Fibroblast of the aortic adventitia (primary cell): ENCODE measurements around the gene MZF1. TPM values are rescaled to one million over a fixed set of nuclear protein-coding genes. Genes with fewer than 3 reads are reported as not detected.
"Not testable (repeated sequence)": the region's sequence is repeated elsewhere in the genome, so short reads cannot be mapped to it uniquely, and the experiment has no call there.

Experiments
- DNase-seq: peaks from one replicate; pipeline ENCODE4 v3.0.0-alpha.2; 2010; ENCODE audit warnings: low read depth
- H3K4me3 ChIP-seq: 2 replicates; pipeline ENCODE4 v1.5.1; 2011; ENCODE audit warnings: low read depth, mild to moderate bottlenecking, control low read depth, low read length, moderate library complexity
- total RNA-seq: library from RNA; depleted of rRNA; stranded (reverse); fragments of >200 nt; gene quantifications from 2 replicates; pipeline ENCODE4 v1.2.3, GENCODE V29; 2012; ENCODE audit warnings: low replicate concordance
- TF ChIP-seq, protein P1 (sequence below): IDR thresholded peaks from 2 replicates; pipeline ENCODE4 v1.5.1; 2011; ENCODE audit warnings: mild to moderate bottlenecking, low read length, control low read depth, inconsistent platforms; ENCODE audit not compliant: insufficient read depth

MZF1 gene
- 15.5 and 21.1 TPM in 2 replicates for total RNA-seq

DNA sequence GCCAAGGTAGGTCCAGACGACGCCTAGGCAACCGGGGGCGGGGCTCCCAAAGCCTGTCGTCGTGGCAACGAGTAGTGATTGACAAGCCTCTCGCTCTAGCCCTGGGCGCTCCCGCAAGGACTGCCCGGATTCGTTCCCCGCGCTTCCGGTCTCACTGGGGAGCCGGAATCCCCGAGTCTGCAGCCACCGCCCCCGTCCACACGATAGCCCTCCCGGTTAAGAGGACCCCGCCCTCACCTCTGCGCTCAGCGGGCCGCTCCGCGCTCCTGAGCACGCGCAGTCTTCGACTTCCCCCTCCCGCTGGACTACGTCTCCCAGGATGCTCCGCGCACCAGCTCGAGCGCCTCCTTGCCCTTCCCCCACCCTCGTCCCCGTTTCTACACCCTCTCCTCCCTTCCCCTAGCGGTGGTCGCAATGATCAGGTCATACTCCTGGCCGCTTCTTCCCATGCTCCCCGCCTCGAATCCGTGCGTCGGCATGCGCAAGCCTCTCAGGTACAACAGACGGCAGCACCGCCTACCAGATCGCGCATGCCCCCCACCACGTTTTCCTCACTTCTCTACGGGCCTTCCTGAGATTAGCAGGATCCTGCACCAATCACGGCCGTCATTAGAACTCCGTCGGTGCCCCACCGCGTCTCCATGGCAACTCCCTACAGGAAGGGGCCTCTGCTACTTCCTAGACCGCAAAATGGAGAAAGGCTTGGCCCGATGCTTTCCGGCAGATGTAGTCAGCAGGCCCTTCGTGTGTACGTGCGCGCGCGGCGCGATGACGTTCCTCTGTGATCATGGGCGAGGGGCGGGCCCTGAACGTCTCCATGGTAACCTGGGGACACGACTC is at the start of gene MZF1:
MZF1 (minus strand) TSS at position 518 of the 840 bp plus-strand sequence. CDS start 1,946 bp downstream, outside the sequence.
- peak within 1 kb of the TSS; percentile 92 for H3K4me3 ChIP-seq
- TF ChIP-seq, protein P1, sequence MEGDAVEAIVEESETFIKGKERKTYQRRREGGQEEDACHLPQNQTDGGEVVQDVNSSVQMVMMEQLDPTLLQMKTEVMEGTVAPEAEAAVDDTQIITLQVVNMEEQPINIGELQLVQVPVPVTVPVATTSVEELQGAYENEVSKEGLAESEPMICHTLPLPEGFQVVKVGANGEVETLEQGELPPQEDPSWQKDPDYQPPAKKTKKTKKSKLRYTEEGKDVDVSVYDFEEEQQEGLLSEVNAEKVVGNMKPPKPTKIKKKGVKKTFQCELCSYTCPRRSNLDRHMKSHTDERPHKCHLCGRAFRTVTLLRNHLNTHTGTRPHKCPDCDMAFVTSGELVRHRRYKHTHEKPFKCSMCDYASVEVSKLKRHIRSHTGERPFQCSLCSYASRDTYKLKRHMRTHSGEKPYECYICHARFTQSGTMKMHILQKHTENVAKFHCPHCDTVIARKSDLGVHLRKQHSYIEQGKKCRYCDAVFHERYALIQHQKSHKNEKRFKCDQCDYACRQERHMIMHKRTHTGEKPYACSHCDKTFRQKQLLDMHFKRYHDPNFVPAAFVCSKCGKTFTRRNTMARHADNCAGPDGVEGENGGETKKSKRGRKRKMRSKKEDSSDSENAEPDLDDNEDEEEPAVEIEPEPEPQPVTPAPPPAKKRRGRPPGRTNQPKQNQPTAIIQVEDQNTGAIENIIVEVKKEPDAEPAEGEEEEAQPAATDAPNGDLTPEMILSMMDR: peak; percentile 32
- DNase-seq: peak; percentile 100

DNA sequence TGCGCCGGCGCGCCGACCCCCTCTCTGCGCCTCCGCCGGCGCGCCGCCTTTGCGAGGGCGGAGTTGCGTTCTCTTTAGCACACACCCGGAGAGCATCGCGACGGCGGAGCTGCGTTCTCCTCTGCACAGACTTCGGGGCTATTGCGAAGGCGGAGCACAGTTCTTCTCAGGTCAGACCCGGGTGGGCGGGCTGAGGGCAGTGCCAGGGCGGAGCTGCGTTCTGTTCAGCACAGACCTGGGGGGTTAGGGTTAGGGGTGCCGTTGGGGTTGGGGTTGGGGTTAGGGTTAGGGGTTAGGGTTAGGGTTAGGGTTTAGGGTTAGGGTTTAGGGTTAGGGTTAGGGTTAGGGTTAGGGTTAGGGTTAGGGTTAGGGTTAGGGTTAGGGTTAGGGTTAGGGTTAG is 34.1 kb upstream of the MZF1 start:
- not testable (repeated sequence) for DNase-seq, H3K4me3 ChIP-seq

DNA sequence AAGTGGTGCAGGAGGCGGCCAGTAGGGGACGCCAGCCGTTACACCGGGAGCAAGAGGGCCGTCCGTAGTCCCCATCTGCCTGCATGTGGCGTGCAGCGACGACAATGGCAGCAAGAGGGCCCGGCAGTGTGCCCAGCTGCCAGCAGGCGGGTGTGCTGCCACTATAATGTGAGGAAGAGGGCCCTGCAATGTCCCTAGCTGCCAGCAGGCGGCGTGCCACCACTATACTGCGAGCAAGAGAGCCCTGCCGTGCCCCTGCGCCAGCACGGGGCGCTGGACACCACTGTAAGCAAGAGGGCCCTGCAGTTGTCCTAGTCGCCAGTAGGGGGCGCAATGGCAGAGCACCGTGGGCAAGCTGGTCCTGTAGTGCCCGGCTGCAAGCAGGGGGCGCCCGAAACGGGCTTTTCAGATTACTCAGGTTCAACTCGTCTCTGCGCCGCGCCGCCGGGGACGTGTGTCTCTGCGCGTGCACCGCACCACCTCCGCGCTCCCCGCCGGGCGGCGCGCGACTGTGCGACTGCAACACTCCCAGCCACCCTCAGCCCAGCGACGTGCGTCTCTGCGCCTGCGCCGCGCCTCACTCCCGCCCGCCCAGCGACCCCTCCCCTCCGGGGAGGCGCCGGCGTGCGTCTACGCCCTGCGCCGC is 33.2 kb upstream of the MZF1 start:
- DNase-seq, H3K4me3 ChIP-seq: not testable (repeated sequence)

DNA sequence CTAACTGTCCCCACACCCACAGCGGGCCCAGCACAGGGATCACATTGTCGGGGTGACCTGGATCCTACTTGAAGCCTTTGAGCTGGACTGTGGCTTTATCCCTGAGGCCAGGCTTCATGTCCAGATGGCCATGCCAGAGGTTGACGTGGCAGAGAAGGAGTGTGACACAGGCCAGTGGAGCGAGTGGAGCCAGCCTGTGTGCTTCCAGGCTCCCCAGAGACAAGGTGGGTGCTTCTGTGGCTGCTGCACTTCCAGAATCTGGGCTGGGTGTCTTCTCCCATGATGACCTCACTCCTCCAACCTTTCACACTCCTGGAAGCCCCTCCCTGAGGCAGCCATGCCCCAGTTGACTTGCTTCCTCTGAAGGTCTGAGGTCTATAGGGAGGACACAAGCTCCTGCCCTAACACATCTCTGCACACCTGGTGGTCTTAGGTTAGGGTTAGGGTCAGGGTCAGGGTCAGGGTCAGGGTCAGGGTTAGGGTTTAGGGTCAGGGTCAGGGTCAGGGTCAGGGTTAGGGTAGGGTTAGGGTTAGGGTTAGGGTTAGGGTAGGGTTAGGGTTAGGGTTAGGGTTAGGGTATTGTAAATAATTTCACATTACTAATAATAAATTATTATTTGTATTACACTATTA is 13.1 kb upstream of the MZF1 start:
- TF ChIP-seq, protein P1: no peak
- no peak for DNase-seq
- H3K4me3 ChIP-seq: no peak overlapping the region

DNA sequence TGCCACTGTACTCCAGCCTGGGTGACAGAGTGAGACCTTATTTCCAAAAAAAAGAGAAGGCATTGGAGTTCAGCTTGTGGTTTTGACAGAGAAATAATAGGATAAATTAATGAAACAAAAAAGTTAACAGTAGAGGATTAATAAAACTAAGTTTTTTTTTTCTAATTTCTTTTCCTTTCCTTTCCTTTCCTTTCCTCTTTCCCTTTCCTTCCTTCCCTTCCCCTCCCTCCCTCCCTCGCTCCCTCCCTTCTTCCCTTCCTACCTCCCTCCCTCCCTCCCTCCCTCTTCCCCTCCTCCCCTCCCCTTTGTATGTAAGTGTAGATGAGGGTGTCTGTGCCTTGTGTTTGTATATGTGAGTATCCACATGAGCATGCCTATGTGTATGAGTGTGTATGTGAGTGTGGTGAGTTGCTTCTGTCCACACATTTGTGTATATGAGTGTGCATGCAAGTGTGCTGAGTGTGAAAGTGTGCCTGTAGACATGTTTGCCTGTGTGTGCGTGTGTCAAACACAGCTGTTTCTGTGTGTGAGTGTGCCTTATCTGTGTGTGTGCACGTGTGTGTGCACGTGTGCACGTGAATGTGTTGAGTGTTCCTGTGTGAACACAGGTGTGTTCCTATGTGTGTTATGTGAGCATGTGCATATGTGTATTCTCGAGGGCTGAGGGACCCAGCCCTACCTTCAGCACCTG is 12.5 kb upstream of the MZF1 start:
- H3K4me3 ChIP-seq: no peak overlapping the region
- TF ChIP-seq, protein P1: no peak
- no peak for DNase-seq

DNA sequence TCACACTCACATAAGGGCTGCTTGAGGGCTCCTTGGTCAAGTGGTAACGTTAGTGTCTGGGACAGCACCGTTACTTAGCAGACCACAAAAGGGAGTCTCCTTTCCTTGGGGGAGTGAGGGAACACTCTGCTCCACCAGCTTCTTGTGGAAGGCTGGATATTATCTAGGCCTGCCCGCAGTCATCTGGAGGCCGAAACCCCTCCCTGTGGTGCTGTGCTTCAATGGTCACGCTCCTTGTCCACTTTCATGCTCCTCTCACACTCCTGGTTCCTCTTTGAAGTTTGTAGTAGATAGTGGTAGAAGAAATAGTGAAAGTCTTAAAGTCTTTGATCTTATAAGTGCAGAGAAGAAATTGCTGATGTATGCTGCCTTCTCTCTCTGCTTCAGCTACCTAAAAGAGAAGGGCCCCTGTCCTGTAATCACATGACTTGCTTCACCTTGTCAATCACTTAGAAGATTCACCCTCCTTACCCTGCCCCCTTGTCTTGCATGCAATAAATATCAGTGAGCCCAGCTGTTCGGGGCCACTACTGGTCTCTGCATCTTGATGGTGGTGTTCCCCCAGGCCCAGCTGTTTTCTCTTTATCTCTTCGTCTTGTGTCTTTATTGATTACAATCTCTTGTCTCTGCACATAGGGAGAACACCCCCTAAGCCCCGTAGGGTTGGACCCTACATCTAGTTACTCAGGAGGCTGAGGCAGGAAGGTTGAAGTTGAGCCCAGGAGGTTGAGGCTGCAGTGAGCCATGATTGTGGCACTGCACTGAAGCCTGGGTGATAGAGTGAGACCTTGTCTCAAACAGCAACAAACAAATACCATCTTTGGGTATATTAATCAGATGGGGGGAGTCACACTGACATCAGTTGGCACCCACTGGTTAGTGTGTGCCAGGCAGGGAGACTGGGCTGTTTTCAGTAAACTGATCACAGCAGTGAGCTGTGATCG is 11.6 kb upstream of the MZF1 start:
- TF ChIP-seq, protein P1: no peak
- no peak for DNase-seq
- no peak overlapping the region for H3K4me3 ChIP-seq

DNA sequence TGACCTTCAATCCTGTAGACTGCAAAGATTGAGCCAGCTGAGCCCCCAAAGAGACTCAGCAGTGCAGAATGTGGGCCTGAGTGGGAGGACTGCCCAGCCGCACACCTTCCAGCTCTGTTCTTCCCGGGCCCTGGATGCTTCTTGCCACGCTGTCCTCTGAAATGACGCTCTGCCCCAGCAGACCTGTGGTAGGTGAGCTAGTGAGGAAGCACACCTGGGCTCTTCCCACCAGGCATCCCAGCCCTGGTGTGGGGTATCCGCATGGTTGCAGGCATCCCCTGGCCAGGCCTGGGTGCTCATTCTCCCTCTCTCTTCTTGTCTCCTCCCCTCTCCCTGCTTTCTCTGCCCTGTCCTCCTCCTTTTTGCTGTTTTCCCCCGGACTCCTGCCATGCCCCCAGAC is 9.8 kb upstream of the MZF1 start:
- DNase-seq: no peak
- H3K4me3 ChIP-seq: no peak overlapping the region
- TF ChIP-seq, protein P1: no peak
